Measurements from ENCODE around the gene TAS1R1.

DNA sequence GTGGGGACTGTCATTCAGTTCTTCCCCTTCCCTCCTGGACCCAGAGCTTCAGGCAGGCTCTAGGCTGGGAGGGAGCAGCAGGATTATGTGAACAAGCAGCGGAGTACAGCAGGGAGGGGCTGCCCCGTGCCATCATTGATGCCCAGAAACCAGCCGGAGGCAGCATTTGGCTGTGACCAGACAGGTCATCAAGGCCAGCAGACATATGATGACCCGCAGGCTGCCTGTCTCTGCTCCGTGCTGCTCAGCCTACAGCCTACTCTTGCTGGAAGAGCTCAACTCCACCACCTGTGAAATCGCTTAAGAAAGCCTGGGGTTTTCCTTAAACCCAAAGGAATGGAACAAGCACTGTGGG lies 42.6 kb downstream of the TAS1R1 start:
- TF ChIP-seq CTCF (IDR thresholded peaks at IDR 0.05; ENCODE audit: poor library complexity) (no peak), EZH2 (IDR thresholded peaks at IDR 0.05; ENCODE audit: borderline replicate concordance) (no peak), EZH2phosphoT487 (IDR thresholded peaks at IDR 0.05; ENCODE audit: low read depth, severe bottlenecking, unreplicated experiment) (no peak)
